ENCODE data around the gene RPN2.

GRCh38 chr20:37219751-37220668, 40.9 kb downstream of the RPN2 start:
- TF ChIP-seq, protein P1, sequence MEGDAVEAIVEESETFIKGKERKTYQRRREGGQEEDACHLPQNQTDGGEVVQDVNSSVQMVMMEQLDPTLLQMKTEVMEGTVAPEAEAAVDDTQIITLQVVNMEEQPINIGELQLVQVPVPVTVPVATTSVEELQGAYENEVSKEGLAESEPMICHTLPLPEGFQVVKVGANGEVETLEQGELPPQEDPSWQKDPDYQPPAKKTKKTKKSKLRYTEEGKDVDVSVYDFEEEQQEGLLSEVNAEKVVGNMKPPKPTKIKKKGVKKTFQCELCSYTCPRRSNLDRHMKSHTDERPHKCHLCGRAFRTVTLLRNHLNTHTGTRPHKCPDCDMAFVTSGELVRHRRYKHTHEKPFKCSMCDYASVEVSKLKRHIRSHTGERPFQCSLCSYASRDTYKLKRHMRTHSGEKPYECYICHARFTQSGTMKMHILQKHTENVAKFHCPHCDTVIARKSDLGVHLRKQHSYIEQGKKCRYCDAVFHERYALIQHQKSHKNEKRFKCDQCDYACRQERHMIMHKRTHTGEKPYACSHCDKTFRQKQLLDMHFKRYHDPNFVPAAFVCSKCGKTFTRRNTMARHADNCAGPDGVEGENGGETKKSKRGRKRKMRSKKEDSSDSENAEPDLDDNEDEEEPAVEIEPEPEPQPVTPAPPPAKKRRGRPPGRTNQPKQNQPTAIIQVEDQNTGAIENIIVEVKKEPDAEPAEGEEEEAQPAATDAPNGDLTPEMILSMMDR (IDR thresholded peaks at IDR 0.05), result no peak
- TF ChIP-seq POLR2A (IDR thresholded peaks at IDR 0.05), result no peak

Measured in right lobe of liver (tissue), 4 donors.